ENCODE results near the gene PTPN4. TPM values are rescaled to one million over a fixed set of nuclear protein-coding genes. Genes with fewer than 3 reads are reported as not detected.

Gene PTPN4
- polyA plus RNA-seq, 1 donor from 2014 or later = 22.0 TPM

DNA sequence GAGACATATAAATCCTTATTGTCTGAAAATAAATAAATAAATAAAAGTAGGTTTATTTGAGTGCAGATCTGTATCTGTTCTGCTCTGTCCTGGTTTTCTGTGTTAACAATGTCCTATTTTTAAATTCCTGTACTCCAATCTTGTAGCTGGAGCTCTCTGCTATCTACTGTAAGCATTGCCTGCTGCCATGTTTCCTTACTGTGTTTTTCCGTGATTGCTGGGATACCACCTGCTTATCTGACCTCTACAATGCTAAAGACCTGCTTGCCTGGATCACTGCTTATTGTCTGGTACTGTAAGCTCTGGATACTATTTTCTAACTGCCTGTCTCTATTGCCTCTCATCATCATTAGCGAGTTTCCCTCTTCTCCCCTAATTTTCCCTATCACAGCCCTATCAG lies 11.6 kb downstream of the PTPN4 start:
- Histone ChIP-seq H3K36me3 (ENCODE audit: insufficient read depth, low read length) (no peaks in the 10 kb centered on the region), H3K27ac (ENCODE audit: low read length) (no peak overlapping the region), H3F3A (ENCODE audit: insufficient read depth, low read length, poor library complexity, severe bottlenecking) (no peaks in the 10 kb centered on the region), H3K9me2 (ENCODE audit: insufficient read depth, low read length) (no peaks in the 10 kb centered on the region), H4K20me1 (ENCODE audit: insufficient read depth) (no peaks in the 10 kb centered on the region), H3K4me3 (ENCODE audit: low read length) (no peak overlapping the region), H2AFZ (ENCODE audit: low read depth, low read length) (no peak overlapping the region), H3K27me3 (ENCODE audit: insufficient read depth, low read depth, low read length) (no peaks in the 10 kb centered on the region), H3K79me2 (replicated peaks; ENCODE audit: insufficient read depth, low read length) (peaks cover 47% of the 10 kb centered on the region), H3K9me3 (ENCODE audit: low read length) (no peaks in the 10 kb centered on the region), H3K4me2 (ENCODE audit: low read length) (no peak overlapping the region), H3K9ac (ENCODE audit: low read length) (no peak overlapping the region)
- TF ChIP-seq TAF1 (IDR thresholded peaks at IDR 0.05; ENCODE audit: low read depth) (no peak), RAD21 (conservative IDR thresholded peaks at IDR 0.05) (no peak), EP300 (conservative IDR thresholded peaks at IDR 0.05; ENCODE audit: poor library complexity, severe bottlenecking) (no peak)
- TF ChIP-seq, protein P1, sequence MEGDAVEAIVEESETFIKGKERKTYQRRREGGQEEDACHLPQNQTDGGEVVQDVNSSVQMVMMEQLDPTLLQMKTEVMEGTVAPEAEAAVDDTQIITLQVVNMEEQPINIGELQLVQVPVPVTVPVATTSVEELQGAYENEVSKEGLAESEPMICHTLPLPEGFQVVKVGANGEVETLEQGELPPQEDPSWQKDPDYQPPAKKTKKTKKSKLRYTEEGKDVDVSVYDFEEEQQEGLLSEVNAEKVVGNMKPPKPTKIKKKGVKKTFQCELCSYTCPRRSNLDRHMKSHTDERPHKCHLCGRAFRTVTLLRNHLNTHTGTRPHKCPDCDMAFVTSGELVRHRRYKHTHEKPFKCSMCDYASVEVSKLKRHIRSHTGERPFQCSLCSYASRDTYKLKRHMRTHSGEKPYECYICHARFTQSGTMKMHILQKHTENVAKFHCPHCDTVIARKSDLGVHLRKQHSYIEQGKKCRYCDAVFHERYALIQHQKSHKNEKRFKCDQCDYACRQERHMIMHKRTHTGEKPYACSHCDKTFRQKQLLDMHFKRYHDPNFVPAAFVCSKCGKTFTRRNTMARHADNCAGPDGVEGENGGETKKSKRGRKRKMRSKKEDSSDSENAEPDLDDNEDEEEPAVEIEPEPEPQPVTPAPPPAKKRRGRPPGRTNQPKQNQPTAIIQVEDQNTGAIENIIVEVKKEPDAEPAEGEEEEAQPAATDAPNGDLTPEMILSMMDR (IDR thresholded peaks at IDR 0.05; ENCODE audit: poor library complexity, severe bottlenecking) = no peak

DNA sequence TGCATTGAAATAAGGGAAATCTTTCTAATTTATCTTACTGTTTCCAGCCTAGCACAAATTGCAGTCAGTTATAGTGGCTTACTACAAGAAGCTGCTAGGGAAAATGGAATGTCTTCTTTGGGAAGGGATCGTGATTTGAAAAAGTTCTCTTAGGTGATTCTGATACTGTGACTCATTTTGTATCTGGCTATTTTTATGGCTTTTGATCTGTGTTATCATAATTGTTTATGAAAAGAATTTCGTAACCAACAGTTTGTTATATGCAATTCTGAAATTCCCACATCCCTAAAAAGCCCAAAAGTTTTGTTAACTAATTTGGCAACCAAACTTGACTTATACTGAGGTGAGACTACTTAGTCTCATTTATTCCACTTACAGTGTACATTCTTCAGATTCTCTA lies 12.4 kb downstream of the PTPN4 start:
- Histone ChIP-seq H3K4me2 (ENCODE audit: low read length) (no peak overlapping the region), H3K79me2 (replicated peaks; ENCODE audit: insufficient read depth, low read length) (peaks cover 45% of the 10 kb centered on the region), H3K36me3 (ENCODE audit: insufficient read depth, low read length) (no peaks in the 10 kb centered on the region), H3K9me3 (ENCODE audit: low read length) (no peaks in the 10 kb centered on the region), H2AFZ (ENCODE audit: low read depth, low read length) (no peak overlapping the region), H4K20me1 (ENCODE audit: insufficient read depth) (no peaks in the 10 kb centered on the region), H3F3A (ENCODE audit: insufficient read depth, low read length, poor library complexity, severe bottlenecking) (no peaks in the 10 kb centered on the region), H3K9me2 (ENCODE audit: insufficient read depth, low read length) (no peaks in the 10 kb centered on the region), H3K27me3 (ENCODE audit: insufficient read depth, low read depth, low read length) (no peaks in the 10 kb centered on the region), H3K9ac (ENCODE audit: low read length) (no peak overlapping the region), H3K27ac (ENCODE audit: low read length) (no peak overlapping the region), H3K4me3 (ENCODE audit: low read length) (no peak overlapping the region)
- TF ChIP-seq RAD21 (conservative IDR thresholded peaks at IDR 0.05) = no peak
- no peak for TF ChIP-seq EZH2 (IDR thresholded peaks at IDR 0.05; ENCODE audit: borderline replicate concordance, insufficient read depth, low read length, poor library complexity, severe bottlenecking)
- TF ChIP-seq POLR2AphosphoS5 (IDR thresholded peaks at IDR 0.05) = no peak
- TF ChIP-seq SMC3 (conservative IDR thresholded peaks at IDR 0.05; ENCODE audit: poor library complexity) = no peak

DNA sequence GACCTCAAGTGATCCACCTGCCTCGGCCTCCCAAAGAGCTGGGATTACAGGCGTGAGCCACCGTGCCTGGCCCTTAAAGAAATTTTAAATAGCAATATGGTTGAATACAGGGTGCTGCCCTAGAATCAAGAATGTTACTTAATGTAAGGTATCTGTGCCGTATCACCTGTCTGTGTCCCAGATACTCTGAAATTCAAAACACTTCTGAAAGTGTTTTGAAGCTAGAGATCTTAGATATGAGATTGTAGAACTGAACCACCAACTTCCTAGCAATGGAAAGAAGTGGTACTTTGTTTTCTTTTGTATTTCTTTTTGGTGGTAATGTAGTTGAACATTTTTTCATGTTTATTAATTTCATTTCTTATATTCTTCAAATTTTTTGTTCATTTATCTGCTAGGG lies 13.0 kb downstream of the PTPN4 start:
- Histone ChIP-seq H3K9ac (ENCODE audit: low read length) (no peak overlapping the region), H3K79me2 (replicated peaks; ENCODE audit: insufficient read depth, low read length) (peaks cover 42% of the 10 kb centered on the region), H3K9me3 (ENCODE audit: low read length) (no peaks in the 10 kb centered on the region), H3K9me2 (ENCODE audit: insufficient read depth, low read length) (no peaks in the 10 kb centered on the region), H2AFZ (ENCODE audit: low read depth, low read length) (no peak overlapping the region), H3K4me3 (ENCODE audit: low read length) (no peak overlapping the region), H3K4me2 (ENCODE audit: low read length) (no peak overlapping the region), H3F3A (ENCODE audit: insufficient read depth, low read length, poor library complexity, severe bottlenecking) (no peaks in the 10 kb centered on the region), H4K20me1 (ENCODE audit: insufficient read depth) (no peaks in the 10 kb centered on the region), H3K27ac (ENCODE audit: low read length) (no peak overlapping the region), H3K36me3 (ENCODE audit: insufficient read depth, low read length) (no peaks in the 10 kb centered on the region), H3K27me3 (ENCODE audit: insufficient read depth, low read depth, low read length) (no peaks in the 10 kb centered on the region)
- TF ChIP-seq MXI1 (conservative IDR thresholded peaks at IDR 0.05; ENCODE audit: poor library complexity, severe bottlenecking) (no peak), EZH2 (IDR thresholded peaks at IDR 0.05; ENCODE audit: borderline replicate concordance, insufficient read depth, low read length, poor library complexity, severe bottlenecking) (no peak)

DNA sequence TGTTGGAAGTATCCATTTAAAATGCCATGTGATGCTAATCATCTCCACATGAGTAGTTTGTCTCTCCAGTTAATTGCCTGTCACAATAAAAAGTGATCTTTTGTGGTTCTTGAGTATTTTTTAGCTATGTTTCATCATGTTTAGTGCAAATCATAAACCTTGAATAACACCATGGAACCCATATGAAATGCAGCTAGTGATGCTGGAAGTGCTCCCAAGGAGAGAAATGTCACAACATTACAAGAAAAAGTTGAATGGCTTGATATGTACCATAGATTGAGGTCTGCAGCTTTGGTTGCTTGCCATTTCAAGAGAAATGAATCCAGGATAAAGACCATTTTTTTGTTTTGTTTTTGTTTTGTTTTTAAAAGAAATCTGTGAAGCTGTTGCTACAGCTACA lies 14.3 kb downstream of the PTPN4 start:
- Histone ChIP-seq H2AFZ (ENCODE audit: low read depth, low read length) (no peak overlapping the region), H3K9me2 (ENCODE audit: insufficient read depth, low read length) (no peaks in the 10 kb centered on the region), H3K27ac (ENCODE audit: low read length) (no peak overlapping the region), H3K9me3 (ENCODE audit: low read length) (no peaks in the 10 kb centered on the region), H3K4me2 (ENCODE audit: low read length) (no peak overlapping the region), H3K36me3 (ENCODE audit: insufficient read depth, low read length) (no peaks in the 10 kb centered on the region), H3K27me3 (ENCODE audit: insufficient read depth, low read depth, low read length) (no peaks in the 10 kb centered on the region), H4K20me1 (ENCODE audit: insufficient read depth) (no peaks in the 10 kb centered on the region), H3K79me2 (replicated peaks; ENCODE audit: insufficient read depth, low read length) (peaks cover 29% of the 10 kb centered on the region), H3F3A (ENCODE audit: insufficient read depth, low read length, poor library complexity, severe bottlenecking) (no peaks in the 10 kb centered on the region), H3K9ac (ENCODE audit: low read length) (no peak overlapping the region), H3K4me3 (ENCODE audit: low read length) (no peak overlapping the region)
- no peak for TF ChIP-seq TAF1 (IDR thresholded peaks at IDR 0.05; ENCODE audit: low read depth)
- TF ChIP-seq EP300 (conservative IDR thresholded peaks at IDR 0.05; ENCODE audit: poor library complexity, severe bottlenecking) = peak; percentile 20
- peak; percentile 16 for TF ChIP-seq POLR2AphosphoS5 (IDR thresholded peaks at IDR 0.05)

All from neural cell (in vitro differentiated cells).